Measurements from ENCODE around the gene MYT1.

MYT1 gene

DNA sequence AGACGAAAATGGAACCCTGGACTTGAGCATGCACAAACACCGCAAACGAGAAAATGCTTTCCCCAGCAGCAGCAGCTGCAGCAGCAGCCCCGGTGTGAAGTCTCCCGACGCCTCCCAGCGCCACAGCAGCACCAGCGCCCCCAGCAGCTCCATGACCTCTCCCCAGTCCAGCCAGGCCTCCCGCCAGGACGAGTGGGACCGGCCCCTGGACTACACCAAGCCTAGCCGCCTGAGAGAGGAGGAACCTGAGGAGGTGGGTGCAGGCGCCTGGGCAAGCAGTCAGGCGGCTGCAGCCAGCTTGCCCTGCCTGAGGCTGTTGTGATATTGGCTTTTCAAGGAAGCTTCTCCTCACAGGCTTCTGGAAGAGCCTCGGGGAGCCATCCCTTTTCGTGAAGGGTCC lies 55.5 kb downstream of the MYT1 start:
- no peak for DNase-seq

DNA sequence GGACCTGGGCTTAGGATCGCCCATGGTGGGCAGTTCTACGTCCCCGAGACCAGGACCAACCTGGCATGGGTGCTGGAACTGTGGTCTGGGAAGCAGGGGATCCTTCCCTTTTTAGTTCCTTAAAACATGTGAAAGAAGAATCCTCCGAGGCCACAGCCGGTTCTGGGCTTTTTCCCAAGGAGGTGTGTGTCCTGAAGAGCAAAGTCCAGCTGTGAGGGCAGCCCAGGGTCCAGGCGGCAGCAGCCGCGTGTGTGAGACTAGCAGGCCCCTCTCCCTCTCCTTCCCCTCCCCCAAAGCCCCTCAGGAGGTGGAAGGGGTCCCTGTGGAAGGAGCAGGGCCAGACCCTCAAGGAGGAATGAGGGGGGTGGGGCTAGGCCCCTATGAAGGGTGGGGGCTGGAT lies 56.2 kb downstream of the MYT1 start:
- no peak for DNase-seq

DNA sequence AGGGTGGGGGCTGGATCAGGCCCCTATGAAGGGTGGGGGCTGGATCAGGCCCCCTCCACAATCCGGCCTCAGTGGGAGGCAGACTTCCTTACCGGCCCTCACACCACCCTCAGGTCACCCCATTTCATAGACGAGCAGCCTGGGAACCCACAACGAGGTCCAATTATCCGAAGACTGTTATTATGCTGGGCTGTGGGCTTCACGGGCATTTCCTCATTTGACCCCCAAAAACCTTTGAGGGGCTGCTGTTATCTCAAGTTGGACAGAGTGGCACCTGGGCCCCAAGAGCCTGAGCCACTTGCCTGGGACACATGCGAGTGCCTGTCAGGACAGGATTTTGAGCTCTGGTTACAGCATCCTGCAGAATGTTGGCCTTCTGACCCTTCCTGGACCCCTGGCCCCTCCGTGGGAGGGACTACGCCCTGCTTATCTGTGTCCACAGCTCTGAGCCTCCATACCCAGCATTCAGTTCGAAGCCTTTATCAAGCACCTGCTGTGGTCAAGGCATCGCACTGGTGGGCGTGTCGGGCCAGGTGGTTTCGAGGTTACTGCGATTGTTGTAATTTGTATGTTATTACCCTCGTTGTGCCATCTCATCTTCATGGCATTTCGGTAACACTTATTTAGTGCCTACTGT lies 56.8 kb downstream of the MYT1 start:
- peak in 1 of 3 experiments; percentile 46 for DNase-seq

DNA sequence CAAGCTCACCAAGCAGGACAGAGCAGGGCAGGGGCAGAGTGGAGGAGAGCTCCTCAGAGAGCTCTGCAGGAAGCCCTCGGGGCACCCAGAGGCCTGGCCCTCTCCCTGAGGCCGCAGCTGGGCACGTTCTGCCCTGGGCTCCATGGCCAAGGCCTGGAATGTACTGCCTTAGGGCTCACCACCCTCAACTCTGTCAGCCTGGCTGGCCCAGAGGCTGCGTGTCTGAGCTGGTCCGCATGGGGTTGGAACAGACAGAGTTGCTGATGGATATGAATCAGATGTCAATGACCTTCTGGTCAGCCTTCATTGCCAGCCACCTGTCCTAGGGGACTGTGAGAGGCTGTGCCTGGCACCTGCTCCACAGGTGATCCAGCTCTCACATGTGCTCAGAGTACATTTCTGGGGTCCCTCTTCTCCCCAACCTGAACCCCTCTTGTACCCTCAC lies 58.1 kb downstream of the MYT1 start:
- no peak for DNase-seq

DNA sequence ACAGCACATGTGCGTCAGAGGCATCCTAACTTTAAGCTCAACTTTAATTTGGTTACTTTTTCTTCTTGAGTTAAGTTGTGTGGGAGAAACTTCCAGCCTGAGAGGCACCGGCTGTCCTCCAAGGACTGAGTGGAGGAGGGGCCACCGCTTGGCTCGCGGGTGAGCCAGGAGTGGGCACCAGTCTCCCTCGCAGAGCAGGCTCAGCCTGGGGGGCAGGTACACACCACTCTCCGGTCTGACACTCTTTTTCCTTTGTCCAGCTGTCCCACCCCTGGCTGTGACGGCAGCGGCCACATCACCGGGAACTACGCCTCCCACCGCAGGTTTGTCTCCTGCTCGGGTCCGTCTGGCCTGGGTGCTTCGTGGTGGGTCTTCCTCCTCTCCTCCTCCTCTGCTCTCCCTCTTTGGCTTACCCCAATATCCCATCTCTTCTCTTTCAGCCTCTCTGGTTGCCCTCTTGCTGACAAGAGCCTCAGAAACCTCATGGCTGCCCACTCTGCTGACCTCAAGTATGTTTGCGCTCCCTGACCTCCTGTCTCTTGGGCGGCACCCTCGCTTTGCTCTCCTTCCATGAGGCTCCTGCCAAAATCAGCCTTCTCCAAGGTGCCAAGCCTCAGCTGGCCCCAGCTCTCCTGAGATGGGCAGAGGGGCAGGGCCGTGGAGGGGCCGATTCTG lies 58.7 kb downstream of the MYT1 start:
- no peak for DNase-seq

DNA sequence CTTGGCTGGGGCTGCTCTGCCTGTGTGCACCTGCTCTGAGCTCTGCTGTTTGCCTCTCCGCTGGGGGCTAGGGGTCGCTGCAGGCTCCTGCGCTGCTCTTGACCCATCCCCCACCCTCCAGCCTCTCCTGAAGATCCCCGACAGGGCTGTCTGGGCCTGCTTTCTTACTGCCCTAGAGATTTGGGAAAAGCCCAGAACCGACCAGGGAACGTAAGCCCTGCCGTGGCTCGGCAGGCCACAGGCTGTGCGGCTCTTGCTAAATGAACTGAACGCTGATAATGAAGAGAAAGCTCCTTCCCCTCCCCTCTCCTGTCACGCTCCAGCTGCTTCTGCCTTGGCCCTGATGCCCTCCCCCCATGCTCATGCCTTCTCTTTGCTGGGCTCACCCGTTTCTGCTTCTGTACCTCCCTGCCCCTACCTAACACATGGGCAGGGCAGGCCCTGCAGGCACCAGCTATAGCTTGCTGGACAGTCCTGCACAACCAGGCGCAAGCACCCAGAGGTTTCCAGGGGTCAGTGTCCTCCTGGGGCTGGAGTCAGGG lies 59.3 kb downstream of the MYT1 start:
- DNase-seq, result peak; percentile 12 to 67 (median 49)

DNA sequence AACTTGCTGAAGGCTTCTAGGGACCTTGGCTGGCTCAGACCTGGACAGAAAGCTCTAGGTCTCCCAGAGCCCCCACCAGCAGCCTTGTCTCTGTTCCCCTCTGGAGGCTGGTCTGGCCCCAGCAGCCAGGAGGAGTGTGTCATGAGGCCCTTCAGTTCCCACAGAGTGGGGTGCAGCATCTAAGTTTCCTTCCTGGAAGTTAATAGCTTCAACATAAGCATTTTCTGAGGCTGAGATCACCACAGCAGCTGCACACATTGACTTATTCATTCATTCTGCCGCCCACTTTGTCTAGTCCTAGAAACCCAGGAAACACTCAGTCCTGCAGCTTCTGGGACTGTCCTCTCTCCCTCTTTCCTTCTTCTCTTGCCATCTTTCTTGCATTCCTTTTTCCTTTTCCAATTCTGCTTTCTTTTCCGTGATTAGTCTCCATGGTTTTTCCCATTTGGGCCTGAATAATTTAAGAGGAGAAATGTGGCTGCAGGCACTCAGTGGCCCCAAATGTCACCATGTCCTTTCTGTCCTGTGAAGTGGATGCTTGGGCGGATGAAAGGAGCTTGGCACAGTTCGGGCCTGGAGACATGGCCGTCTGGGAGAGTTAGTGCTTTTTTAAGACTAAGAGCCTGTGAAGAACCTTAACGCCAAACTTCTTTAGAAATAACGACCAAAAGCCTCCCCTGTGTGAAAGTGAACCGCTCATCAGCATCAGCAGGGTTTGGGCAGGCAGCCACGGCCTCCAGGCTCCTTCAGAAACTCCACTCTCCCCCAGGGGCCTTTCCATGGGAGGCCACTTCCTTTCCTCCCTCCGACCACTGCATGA lies 60.3 kb downstream of the MYT1 start:
- DNase-seq, result peak in 1 of 3 experiments; percentile 13

DNA sequence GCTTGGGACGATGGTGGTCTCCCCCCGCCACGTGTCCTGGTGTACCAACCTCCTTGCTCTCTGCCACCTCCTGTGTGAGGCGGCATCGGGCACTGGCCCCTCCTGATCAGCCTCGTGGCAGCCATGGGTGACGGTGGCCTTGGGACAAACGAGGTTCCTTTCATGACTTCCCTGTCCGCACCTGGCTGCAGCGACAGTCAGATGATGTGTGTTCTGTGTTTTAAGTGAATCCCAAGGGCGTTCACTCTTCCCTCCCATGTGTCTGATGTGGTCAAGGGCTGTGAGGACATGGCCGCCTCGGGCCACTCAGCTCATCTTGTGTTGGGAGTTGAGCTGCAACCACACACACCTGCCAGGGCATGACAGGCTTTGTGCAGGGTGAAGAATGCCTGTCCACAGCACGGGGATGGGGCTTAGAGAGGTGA lies 60.9 kb downstream of the MYT1 start:
- DNase-seq, result peak in 1 of 3 experiments; percentile 19

DNA sequence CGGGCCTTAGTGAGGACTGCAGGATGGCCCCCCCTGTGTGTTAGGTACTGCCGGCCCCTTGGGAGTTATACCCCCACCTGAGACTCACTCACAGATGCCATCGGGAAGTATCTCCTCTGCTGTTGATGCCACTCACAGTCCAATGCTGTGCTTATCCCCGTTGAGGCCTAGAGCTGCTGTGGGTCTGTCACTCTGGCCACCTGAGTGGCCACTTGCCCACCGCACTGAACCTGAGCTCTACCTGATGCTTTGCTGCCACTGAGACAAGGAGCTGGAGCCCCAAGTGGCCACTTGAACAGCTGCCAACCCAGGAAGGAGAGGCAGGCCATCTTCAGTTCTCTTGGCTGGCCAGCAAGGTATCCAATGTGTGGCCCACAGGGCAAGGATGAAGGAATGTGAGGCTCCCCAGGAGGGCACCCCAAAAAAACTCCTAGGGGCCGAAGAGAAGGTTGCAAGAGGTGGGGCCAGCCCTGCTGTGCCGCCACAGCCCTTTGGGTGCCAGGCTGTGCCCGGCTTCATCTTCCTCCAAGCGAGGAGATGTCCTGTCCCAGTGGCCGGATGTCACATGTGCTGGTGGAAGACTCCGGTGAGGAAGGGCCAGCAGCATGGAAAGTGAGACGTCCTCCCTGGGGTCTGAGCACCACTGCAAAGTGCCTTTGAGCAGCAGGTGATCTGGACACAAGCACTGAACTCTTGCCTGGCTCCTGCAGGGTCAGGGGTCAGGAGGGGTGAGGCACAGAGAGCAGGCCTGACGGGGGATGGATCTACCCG lies 61.8 kb downstream of the MYT1 start:
- DNase-seq, result no peak

DNA sequence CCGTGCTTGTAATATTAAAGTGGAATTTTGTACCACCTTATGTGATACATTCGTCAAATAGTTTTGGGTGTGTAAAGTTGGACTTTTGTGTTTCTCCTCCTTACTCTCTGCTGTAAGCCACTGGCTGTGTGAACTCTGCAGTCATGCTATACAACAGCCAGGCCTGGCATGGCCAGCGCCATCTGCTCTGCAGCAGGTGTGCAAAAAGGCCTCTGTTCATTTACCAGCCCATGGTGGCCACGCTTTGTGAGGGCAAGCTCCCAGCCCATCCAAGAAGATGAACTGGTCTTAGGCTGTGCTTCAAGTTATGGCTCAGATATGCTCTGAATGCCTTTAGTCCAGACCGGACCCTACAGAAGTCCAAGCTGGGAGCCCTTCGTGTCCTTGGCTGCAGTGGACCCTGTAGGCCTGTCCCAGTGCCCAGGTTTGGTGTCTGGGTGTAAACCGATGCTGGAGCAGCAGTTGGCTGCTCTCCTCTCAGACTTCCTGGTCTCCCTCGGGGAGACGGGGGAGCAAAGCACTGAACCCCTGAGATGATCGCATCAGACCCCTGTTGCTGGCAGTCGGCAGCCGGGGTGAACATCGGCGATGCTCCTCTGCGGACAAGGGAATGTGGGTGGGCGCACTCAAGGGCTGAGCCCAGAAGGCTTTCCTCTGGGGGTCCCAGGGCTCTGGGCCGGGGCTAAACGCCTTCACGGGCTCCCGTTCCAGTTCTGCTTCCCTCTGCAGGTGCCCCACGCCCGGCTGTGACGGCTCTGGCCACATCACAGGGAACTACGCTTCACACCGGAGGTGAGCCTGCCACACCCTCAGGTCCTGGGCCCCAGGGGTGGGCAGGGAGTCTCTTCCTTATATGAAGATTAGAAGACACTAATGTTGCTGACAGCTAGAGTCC lies 62.7 kb downstream of the MYT1 start:
- DNase-seq, result no peak

DNA sequence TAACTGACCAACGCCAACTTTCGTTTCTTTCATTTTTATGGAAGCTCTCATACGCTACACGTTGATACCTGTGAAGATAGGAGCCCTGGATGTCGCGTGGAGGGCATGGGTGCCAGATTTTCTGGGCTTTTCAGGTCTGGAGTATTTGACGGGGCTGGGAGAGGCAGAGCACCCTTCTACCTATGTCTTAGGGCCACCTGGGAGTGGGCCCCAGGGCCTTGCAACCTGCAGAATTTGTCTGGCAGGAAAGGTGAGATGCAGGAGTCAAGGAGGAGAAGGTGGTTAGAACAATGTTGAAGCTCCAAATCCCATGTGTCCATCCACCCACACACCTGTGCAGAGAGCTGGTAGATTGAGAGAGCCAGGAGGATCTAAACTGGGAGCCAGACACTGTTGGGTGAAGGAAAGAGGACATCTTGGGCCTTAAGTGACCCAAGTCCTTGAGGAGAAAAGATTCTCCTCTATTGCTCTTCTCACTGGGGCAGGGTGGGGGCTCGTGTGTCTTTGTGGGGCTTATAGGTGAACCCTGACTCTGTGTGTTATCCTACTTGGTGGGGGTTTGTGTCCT lies 63.9 kb downstream of the MYT1 start:
- no peak for DNase-seq

DNA sequence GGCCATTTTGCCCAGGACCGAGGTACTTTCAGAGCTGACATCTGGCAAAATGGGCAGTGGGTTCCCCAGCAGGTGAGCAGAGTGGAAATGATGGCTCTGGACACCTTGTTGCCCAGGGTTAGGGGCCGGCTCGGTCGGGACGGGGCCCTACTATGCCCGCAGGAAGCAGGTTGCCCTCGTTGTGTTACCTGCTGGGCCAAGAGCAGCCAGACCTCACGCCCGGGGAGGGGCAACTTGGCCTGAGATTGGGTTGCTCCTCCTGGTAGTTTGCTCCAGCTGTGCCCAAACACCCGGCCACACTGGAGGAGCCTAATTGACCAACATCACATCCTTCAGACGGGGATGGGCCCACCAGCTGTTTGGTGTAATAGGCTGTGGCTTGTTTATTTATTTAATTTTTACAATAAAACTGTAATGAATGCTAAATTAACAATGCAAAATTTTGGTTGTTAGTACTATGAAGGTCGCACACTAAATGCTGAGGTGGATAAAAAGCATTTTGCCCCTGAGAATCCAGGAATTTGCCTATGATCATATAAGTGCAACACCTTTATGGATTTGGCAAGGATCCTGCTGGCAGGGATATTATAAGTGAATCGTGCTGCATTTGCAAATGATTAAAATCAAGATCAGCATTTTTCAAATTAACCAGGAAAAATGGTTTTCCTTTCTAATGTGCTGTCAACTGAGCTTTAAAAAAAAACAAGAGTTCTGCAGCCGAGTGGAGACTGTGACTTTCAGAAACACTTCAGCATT lies 64.7 kb downstream of the MYT1 start:
- no peak for DNase-seq

DNA sequence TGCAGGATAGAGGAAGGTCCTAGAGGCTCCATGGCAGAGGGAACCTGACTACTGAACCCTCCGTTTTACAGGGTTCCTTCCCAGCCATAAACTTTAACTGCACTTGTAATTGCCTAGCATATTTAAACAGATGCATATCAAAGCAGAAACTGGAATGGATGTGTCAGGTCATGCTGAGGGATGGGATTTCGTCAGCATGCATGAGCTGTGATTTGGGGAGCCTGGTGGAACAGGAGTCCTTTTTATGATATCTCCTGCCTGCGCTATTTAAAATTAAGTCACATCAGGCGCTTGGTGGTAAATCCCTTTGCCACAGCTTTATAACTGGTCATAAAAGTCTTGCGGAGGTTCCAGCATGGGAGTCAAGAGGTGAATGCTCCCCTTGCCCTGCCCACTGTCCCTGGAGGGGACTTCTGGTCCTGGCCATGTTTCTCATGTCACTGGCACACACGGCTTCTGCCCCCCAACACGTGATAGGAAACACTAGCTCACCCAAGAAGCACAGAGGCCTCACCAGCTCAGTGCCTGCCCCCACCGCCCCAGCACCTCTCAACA lies 65.3 kb downstream of the MYT1 start:
- DNase-seq, result no peak

DNA sequence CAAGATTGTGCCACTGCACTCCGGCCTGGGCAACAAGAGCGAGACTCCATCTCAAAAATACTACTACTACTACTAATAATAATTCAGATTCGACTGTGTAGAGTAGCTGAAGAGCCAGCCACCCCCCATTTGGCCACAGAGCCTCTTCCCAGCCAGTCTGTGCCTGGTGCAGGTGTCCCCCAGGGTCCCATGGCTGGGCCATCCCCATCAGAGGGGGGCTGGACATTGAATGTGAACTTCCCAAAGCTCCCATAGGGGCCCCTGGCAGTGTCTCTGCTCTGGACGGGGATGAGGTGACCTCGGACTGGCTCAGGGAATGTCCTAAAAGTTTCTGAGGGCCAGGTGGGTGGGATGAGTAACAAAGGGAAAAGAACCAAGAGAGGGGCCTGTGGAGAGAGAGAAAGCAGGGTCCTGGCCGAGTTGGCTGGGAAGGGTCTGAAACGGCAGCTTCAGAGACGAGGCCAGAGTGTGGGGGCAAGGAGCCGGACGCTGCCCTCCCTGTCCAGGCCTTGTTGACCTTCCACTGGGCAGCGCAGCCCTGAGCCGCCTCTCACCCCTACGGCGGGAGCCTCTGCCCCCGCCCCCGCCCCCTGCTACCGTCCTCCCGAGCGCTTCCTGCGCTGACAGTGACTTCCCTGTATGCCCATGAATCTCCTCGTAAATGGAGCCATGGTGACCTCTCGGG lies 66.4 kb downstream of the MYT1 start:
- DNase-seq, result no peak

DNA sequence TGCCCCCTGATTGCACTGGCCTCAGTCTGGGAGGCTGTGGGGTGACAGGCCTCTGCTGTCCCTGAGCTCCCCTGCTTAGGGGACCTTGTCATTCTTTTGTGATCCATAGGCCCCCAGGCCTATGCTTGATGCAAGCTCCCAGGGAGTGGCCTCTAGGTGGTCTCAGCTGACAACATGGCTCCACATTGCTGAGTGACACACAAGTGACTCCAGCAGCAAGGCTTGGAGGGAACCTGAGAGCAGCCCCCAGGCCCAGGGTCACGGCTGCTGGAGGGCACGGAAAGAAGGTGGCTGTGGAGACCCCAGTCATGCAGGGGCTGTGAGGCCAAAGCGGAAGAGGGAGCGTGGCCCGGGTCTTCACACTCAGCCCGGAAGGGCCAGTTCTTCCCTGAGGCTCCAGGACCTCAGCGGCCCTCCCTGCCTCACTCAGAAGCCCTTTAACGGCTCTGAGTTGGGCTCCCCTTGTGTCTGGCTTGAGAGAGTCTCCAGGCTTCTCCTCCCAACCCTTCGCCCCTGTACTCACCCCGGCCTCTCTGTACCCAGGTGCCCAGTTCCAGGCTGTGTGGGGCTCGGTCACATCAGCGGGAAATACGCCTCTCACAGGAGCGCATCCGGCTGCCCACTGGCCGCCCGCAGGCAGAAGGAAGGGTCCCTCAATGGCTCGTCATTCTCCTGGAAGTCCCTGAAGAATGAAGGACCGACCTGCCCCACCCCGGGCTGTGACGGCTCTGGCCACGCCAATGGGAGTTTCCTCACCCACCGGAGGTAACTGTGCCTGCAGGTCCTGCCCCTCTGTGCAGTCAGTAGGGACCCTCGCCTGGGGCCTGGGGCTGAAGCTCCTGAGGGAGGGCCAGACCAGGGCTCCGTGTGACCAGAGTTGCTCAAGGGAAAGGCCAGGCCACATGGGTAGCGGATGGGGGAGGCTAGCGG lies 67.6 kb downstream of the MYT1 start:
- no peak for DNase-seq

DNA sequence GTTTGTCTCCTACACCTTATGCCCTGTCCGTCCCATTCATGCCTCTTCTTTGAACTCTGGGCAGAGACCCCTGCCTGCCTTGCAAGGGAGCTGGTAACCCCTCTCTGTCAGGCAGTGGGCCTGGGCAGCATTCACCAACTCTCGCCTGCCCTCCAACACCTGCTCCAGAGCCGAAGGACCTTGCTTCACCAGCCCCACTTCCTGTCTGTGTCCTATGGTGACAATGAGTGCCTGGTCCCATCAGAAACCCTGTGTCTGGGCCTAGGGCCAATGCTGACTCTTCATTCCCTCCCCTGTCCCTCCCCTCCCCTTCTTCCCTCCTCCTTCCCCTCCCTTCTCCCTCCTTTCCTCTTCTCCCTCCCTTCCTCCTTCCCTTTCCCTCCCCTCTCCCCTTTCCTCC lies 68.5 kb downstream of the MYT1 start:
- peak in 1 of 3 experiments; percentile 20 for DNase-seq

DNA sequence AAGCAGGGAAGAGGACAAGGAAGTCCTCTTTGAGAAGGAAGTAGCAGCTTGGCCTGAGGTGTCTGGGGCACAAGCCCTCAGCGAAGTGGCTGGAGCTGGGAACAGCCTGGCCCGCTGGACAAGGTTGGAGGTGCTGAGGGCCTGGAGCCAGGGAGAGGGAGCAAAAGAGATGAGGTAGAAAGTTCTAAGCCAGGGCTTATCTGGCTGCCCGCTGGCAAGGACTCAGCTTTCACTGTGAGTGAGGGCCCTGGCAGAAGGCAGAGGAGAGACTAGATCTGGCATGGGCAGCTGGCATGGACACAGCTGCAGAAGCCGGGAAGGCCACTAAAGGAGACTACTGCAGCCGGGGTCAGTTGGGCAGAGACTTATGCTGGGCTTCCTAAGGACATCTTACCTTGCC lies 69.5 kb downstream of the MYT1 start:
- DNase-seq, result no peak

DNA sequence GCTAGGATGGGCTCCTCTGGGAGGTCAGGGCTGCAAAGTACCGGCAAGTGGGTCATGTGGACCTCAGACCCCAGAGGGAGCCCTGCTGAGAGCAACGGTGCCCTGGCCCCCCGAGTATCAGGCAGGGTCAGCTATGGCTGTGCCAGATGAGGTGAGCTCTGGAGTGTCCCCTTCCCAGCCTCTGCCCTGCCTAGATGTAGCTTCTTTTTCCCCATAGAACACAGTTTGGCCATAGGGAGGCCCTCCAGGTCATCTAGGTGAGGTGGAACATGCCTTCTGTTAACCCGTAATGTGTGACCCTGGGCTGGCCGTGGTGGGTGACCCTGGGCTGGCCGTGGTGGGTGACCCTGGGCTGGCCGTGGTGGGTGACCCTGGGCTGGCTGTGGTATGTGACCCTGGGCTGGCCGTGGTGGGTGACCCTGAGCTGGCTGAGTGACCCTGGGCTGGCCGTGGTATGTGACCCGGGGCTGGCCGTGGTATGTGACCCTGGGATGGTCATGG lies 70.1 kb downstream of the MYT1 start:
- DNase-seq, result no peak
